DOHH2 (cell line): ENCODE data around the gene DNAJB14.

Experiments
- H3F3A ChIP-seq: fragments of 200-600 bp; sonication (generic), shearing (Covaris generic); 2 replicates; pipeline ENCODE4 v1.6.0; 2016; ENCODE audit warnings: antibody characterized with exemption, mild to moderate bottlenecking; ENCODE audit not compliant: control insufficient read depth, insufficient read depth
- H3K27ac ChIP-seq: fragments of 200-600 bp; sonication (generic); 2 replicates; pipeline ENCODE4 v1.5.1; 2014; ENCODE audit warnings: low read depth, mild to moderate bottlenecking, low read length, moderate library complexity
- H3K27me3 ChIP-seq: fragments of 200-600 bp; sonication (generic); 2 replicates; pipeline ENCODE4 v1.6.1; 2014; ENCODE audit warnings: mild to moderate bottlenecking, low read length, mixed read lengths; ENCODE audit not compliant: control insufficient read depth
- H3K36me3 ChIP-seq: fragments of 200-600 bp; sonication (generic); 2 replicates; pipeline ENCODE4 v1.6.1; 2014; ENCODE audit warnings: mild to moderate bottlenecking, low read length, moderate library complexity, mixed read lengths; ENCODE audit not compliant: control insufficient read depth
- H3K4me1 ChIP-seq: fragments of 200-600 bp; sonication (generic); 2 replicates; pipeline ENCODE4 v1.6.1; 2014; ENCODE audit warnings: mild to moderate bottlenecking, low read length, mixed read lengths; ENCODE audit not compliant: control insufficient read depth
- H3K4me2 ChIP-seq: fragments of 200-600 bp; sonication (generic); 2 replicates; pipeline ENCODE4 v1.6.0; 2014; ENCODE audit warnings: mild to moderate bottlenecking, low read length, moderate library complexity
- H3K4me3 ChIP-seq: fragments of 200-600 bp; sonication (generic); 2 replicates; pipeline ENCODE4 v1.5.1; 2014; ENCODE audit warnings: mild to moderate bottlenecking, low read length, mixed read lengths
- H3K79me2 ChIP-seq: fragments of 200-600 bp; sonication (generic); 2 replicates; pipeline ENCODE4 v1.6.1; 2014; ENCODE audit warnings: mild to moderate bottlenecking, low read length, mixed read lengths; ENCODE audit not compliant: control insufficient read depth
- H3K9me2 ChIP-seq: fragments of 200-600 bp; sonication (generic); replicated peaks from 2 replicates; pipeline ENCODE4 v1.6.1; 2014; ENCODE audit warnings: mild to moderate bottlenecking, low read length, mixed read lengths; ENCODE audit not compliant: control insufficient read depth
- H3K9me3 ChIP-seq: fragments of 200-600 bp; sonication (generic); 2 replicates; pipeline ENCODE4 v1.6.1; 2014; ENCODE audit warnings: antibody characterized with exemption, low read length, mixed read lengths; ENCODE audit not compliant: control insufficient read depth, insufficient read depth
- H4K20me1 ChIP-seq: fragments of 200-600 bp; sonication (generic); 2 replicates; pipeline ENCODE4 v1.6.0; 2014; ENCODE audit warnings: low read depth, mild to moderate bottlenecking, antibody characterized with exemption, low read length, moderate library complexity; ENCODE audit not compliant: control insufficient read depth, insufficient read depth
- EZH2phosphoT487 ChIP-seq: fragments of 200-600 bp; sonication (generic); IDR thresholded peaks from 2 replicates; pipeline ENCODE4 v1.6.1; 2017; ENCODE audit warnings: borderline replicate concordance, mild to moderate bottlenecking, antibody characterized with exemption, low read length, moderate library complexity, mixed read lengths
- TF ChIP-seq, protein P1 (sequence below): fragments of 200-600 bp; sonication (generic); IDR thresholded peaks from one replicate; pipeline ENCODE4 v1.5.1; 2014; ENCODE audit warnings: antibody characterized with exemption, mild to moderate bottlenecking, low read depth, low read length; ENCODE audit not compliant: poor library complexity, severe bottlenecking

Gene DNAJB14

DNA sequence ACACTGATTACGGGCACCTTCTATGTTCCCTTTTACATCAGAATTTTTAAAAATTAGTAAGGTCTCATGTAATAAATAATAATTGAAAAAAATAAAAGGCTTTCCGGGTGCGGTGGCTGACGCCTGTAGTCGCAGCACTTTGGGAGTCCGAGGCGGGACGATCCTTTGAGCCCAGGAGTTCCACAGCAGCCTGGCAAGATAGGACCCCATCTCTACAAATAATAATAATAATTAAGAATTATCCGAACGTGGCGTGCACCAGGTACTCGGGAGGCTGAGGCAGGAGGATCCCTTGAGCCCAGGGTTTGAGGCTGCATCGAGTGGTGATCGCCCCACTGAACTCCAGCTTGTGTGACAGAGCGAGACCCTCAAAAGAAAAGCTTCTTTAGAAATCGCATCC lies 51.4 kb downstream of the DNAJB14 start:
- Histone ChIP-seq H3K27ac (peak overlapping the region; percentile 25; the same call in 1 of the 2 replicates), H3K79me2 (peaks cover 26% of the 10 kb centered on the region), H3K4me3 (peak overlapping the region; percentile 74), H3K36me3 (peaks cover 9% of the 10 kb centered on the region), H4K20me1 (no peaks in the 10 kb centered on the region), H3K9me3 (no peaks in the 10 kb centered on the region), H3K4me1 (peaks cover 15% of the 10 kb centered on the region), H3F3A (peaks cover 18% of the 10 kb centered on the region), H3K9me2 (no peaks in the 10 kb centered on the region), H3K27me3 (no peaks in the 10 kb centered on the region), H3K4me2 (peak overlapping the region; percentile 89)
- no peak for TF ChIP-seq EZH2phosphoT487
- TF ChIP-seq, protein P1, sequence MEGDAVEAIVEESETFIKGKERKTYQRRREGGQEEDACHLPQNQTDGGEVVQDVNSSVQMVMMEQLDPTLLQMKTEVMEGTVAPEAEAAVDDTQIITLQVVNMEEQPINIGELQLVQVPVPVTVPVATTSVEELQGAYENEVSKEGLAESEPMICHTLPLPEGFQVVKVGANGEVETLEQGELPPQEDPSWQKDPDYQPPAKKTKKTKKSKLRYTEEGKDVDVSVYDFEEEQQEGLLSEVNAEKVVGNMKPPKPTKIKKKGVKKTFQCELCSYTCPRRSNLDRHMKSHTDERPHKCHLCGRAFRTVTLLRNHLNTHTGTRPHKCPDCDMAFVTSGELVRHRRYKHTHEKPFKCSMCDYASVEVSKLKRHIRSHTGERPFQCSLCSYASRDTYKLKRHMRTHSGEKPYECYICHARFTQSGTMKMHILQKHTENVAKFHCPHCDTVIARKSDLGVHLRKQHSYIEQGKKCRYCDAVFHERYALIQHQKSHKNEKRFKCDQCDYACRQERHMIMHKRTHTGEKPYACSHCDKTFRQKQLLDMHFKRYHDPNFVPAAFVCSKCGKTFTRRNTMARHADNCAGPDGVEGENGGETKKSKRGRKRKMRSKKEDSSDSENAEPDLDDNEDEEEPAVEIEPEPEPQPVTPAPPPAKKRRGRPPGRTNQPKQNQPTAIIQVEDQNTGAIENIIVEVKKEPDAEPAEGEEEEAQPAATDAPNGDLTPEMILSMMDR = no peak

DNA sequence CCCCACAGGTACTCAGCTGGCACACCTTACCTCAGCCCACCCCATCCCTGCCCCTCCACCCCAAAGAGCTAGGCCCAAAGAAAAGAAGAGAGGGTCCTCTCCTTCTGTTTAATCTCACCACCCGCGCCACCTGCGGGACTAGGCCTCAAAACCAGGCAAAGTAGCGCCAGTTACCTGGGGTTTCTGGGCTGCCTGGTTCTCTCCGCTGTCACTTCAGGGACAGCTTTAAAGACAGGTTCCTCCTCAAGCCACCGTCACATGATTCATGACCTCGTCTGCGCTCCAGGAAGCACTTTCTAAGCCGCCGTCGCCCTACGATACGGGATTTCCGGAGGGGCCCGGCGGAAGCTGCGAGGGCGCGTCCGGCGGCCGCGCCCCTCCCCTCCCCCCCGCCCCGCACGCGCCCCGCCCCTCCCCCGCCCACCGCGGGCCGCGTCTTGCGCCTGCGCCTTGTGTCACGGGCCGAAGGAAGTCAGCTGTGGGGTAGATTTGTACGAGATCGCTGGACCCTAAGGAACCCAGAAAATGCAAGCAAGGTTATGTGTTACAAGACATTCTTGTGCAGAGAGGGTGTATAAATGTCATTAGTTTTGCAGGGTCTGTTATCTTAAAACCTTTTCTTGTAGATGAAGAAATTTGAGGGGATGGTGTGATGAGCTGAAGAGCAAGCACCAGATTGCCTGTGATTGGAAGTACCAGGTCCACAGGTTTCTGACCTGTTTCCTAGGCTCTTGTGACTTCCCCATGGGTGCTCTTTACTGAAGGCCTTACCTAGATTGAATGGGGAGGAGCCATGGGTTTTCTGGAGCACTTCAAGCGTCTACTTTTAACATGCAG lies 52.0 kb downstream of the DNAJB14 start, which contains the start of gene LAMTOR3:
TSS of gene LAMTOR3 (minus strand) at position 267 of the 837 bp plus-strand sequence. CDS start 464 bp downstream, outside the sequence.
- Histone ChIP-seq H3K36me3 (0 out of 2 replicates have a peak, but pooled peaks cover 4% of the 10 kb centered on the region), H3K9me3 (no peaks in the 10 kb centered on the region), H3K4me3 (peak within 1 kb of the TSS; percentile 94), H3K27me3 (no peaks in the 10 kb centered on the region), H4K20me1 (no peaks in the 10 kb centered on the region), H3K79me2 (peaks cover 26% of the 10 kb centered on the region), H3F3A (peaks cover 18% of the 10 kb centered on the region), H3K27ac (peak within 1 kb of the TSS; percentile 25; the same call in 1 of the 2 replicates), H3K4me1 (peaks cover 15% of the 10 kb centered on the region), H3K4me2 (peak within 1 kb of the TSS; percentile 89), H3K9me2 (no peaks in the 10 kb centered on the region)
- no peak for TF ChIP-seq EZH2phosphoT487
- TF ChIP-seq, protein P1 = no peak

DNA sequence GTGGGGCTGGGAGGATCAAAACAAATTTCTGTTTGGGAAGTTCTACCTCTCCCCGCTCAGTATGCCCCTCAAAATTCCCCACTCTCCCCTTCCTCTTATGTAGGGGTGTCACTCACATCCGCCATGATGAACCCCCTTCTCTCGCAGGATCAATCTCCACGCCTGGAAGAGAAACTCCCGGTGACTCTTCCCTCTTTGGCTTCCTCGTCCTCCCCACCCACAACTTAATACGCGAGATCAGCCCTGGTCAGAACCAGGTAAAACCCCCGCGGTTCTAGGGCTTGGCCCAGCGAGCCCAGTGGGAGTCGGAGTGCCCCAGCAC lies 52.6 kb downstream of the DNAJB14 start:
- Histone ChIP-seq H3K79me2 (peaks cover 26% of the 10 kb centered on the region), H3K36me3 (0 out of 2 replicates have a peak, but pooled peaks cover 2% of the 10 kb centered on the region), H4K20me1 (no peaks in the 10 kb centered on the region), H3K9me3 (no peaks in the 10 kb centered on the region), H3F3A (peaks cover 18% of the 10 kb centered on the region), H3K27ac (0 out of 2 replicates have a peak overlapping the region, but pooled peaks have one; percentile 13), H3K27me3 (no peaks in the 10 kb centered on the region), H3K4me3 (peak overlapping the region; percentile 94), H3K9me2 (no peaks in the 10 kb centered on the region), H3K4me1 (peaks cover 15% of the 10 kb centered on the region), H3K4me2 (peak overlapping the region; percentile 79)
- TF ChIP-seq, protein P1 = no peak
- no peak for TF ChIP-seq EZH2phosphoT487
